ENCODE data around the gene RASSF1.
A peak's percentile ranks its signal among the peaks of the same experiment; 100 is the strongest.

RASSF1 gene

GRCh38 chr3:50365080-50365841 is 24.6 kb upstream of the RASSF1 start:
- peak; percentile 52 for DNase-seq

- no peak for DNase-seq
Observed at GRCh38 chr3:50364573-50365079, 24.0 kb upstream of the RASSF1 start.

GRCh38 chr3:50359760-50360110 is 19.1 kb upstream of the RASSF1 start:
- no peak for DNase-seq

GRCh38 chr3:50358911-50359759 is 18.5 kb upstream of the RASSF1 start, which contains the start of gene TMEM115:
TSS of gene TMEM115 (minus strand) at chr3:50359521. CDS start at chr3:50359063, 458 bp downstream.
- peak; percentile 87 for DNase-seq

GRCh38 chr3:50358355-50358910 is 17.8 kb upstream of the RASSF1 start:
- DNase-seq: no peak

- no peak for DNase-seq
Observed at GRCh38 chr3:50357481-50357880, 16.8 kb upstream of the RASSF1 start.

GRCh38 chr3:50356553-50356952 is 15.9 kb upstream of the RASSF1 start:
- DNase-seq: no peak

GRCh38 chr3:50355829-50356552 is 15.4 kb upstream of the RASSF1 start:
- DNase-seq: no peak

- no peak for DNase-seq
Observed at GRCh38 chr3:50354850-50355249, 14.2 kb upstream of the RASSF1 start.

GRCh38 chr3:50354186-50354764 is 13.6 kb upstream of the RASSF1 start:
- no peak for DNase-seq

- DNase-seq: no peak
Observed at GRCh38 chr3:50353245-50354004, 12.8 kb upstream of the RASSF1 start.

- no peak for DNase-seq
Observed at GRCh38 chr3:50352781-50353180, 12.1 kb upstream of the RASSF1 start.

- DNase-seq: no peak
Observed at GRCh38 chr3:50351323-50351697, 10.7 kb upstream of the RASSF1 start.

- DNase-seq: peak; percentile 75
Observed at GRCh38 chr3:50350527-50351322, 10.1 kb upstream of the RASSF1 start, which contains the start of the genes CYB561D2 and NPRL2. TSS of gene CYB561D2 (plus strand) at chr3:50350862. CDS start at chr3:50351434, 572 bp downstream. TSS of gene NPRL2 (minus strand) at chr3:50350775. CDS start at chr3:50350652, 123 bp downstream.

GRCh38 chr3:50350213-50350526 is 9.5 kb upstream of the RASSF1 start:
- DNase-seq: no peak

- peak; percentile 49 for DNase-seq
Observed at GRCh38 chr3:50347187-50347813, 6.7 kb upstream of the RASSF1 start.

- DNase-seq: peak; percentile 28
Observed at GRCh38 chr3:50345586-50346234, 5.1 kb upstream of the RASSF1 start, which contains the start of gene ZMYND10. TSS of gene ZMYND10 (minus strand) at chr3:50345732. CDS start at chr3:50345579, 153 bp downstream.

GRCh38 chr3:50345008-50345407 is 4.4 kb upstream of the RASSF1 start:
- no peak for DNase-seq

GRCh38 chr3:50342813-50343633 is 2.4 kb upstream of the RASSF1 start:
- DNase-seq: no peak
